Osteocyte (in vitro differentiated cells): ENCODE results near the gene DTL. TPM values are rescaled to one million over a fixed set of nuclear protein-coding genes. Genes with fewer than 3 reads are reported as not detected.
A peak's percentile ranks its signal among the peaks of the same experiment; 100 is the strongest.
"Not testable (repeated sequence)": the region's sequence is repeated elsewhere in the genome, so short reads cannot be mapped to it uniquely, and the experiment has no call there.

Experiments used
- DNase-seq: peaks from one replicate; pipeline ENCODE4 v3.0.0; 2021; ENCODE audit warnings: mixed read lengths; ENCODE audit not compliant: unreplicated experiment; ENCODE audit errors: extremely low spot score
- H3K27ac Mint-ChIP-seq: one replicate; pipeline ENCODE4 v1.8.0; 2021; ENCODE audit warnings: mild to moderate bottlenecking, mixed read lengths; ENCODE audit not compliant: unreplicated experiment
- H3K27me3 Mint-ChIP-seq: one replicate; pipeline ENCODE4 v1.8.0; 2021; ENCODE audit warnings: mixed read lengths; ENCODE audit not compliant: unreplicated experiment
- H3K36me3 Mint-ChIP-seq: one replicate; pipeline ENCODE4 v1.8.0; 2021; ENCODE audit warnings: mixed read lengths; ENCODE audit not compliant: unreplicated experiment
- H3K4me1 Mint-ChIP-seq: one replicate; pipeline ENCODE4 v1.8.0; 2021; ENCODE audit warnings: mixed read lengths; ENCODE audit not compliant: unreplicated experiment
- H3K4me3 Mint-ChIP-seq: one replicate; pipeline ENCODE4 v1.8.0; 2021; ENCODE audit warnings: mild to moderate bottlenecking, moderate library complexity, mixed read lengths; ENCODE audit not compliant: unreplicated experiment
- H3K9me3 Mint-ChIP-seq: one replicate; pipeline ENCODE4 v1.8.0; 2021; ENCODE audit warnings: mixed read lengths; ENCODE audit not compliant: unreplicated experiment
- CTCF ChIP-seq: fragments of 200-600 bp; sonication (generic); IDR thresholded peaks from 2 replicates; pipeline ENCODE4 v1.5.0; 2021; ENCODE audit warnings: antibody characterized with exemption, mild to moderate bottlenecking, moderate library complexity
- long read RNA-seq: library from polyadenylated mRNA; unstranded; transcript quantifications from one replicate; pipeline ENCODE4 v2.0.0, GENCODE V29; 2021
- total RNA-seq: library from RNA; stranded (reverse); gene quantifications from 2 replicates; pipeline ENCODE4 v1.2.1, GENCODE V29; 2021

Gene DTL, protein sequence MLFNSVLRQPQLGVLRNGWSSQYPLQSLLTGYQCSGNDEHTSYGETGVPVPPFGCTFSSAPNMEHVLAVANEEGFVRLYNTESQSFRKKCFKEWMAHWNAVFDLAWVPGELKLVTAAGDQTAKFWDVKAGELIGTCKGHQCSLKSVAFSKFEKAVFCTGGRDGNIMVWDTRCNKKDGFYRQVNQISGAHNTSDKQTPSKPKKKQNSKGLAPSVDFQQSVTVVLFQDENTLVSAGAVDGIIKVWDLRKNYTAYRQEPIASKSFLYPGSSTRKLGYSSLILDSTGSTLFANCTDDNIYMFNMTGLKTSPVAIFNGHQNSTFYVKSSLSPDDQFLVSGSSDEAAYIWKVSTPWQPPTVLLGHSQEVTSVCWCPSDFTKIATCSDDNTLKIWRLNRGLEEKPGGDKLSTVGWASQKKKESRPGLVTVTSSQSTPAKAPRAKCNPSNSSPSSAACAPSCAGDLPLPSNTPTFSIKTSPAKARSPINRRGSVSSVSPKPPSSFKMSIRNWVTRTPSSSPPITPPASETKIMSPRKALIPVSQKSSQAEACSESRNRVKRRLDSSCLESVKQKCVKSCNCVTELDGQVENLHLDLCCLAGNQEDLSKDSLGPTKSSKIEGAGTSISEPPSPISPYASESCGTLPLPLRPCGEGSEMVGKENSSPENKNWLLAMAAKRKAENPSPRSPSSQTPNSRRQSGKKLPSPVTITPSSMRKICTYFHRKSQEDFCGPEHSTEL
- 5.7 and 6.7 TPM in 2 replicates for total RNA-seq
- long read RNA-seq, full-length matches to known transcripts: 33 of 40 reads
- long read RNA-seq, partial matches to known transcripts: 3 of 40 reads
- long read RNA-seq, other reads (novel, unspliced or antisense): 4 of 40 reads

GRCh38 chr1:212035123-212035834 lies at the start of gene DTL, which contains the start of gene INTS7:
TSS of gene DTL (plus strand) at chr1:212035748. CDS start at chr1:212035891, 143 bp downstream.
TSS of gene INTS7 (minus strand) at chr1:212035557. CDS start at chr1:212035437, 120 bp downstream.
- Mint-ChIP-seq H3K27ac (peak within 1 kb of the TSS; percentile 100), H3K36me3 (peaks cover 4% of the 10 kb centered on the region), H3K4me1 (peaks cover 60% of the 10 kb centered on the region), H3K4me3 (peak within 1 kb of the TSS; percentile 99), H3K9me3 (no peaks in the 10 kb centered on the region), H3K27me3 (no peaks in the 10 kb centered on the region)
- peak; percentile 98 for TF ChIP-seq CTCF
- DNase-seq: peak; percentile 100

- DNase-seq: no peak
- Mint-ChIP-seq H3K4me3 (no peak overlapping the region), H3K9me3 (no peaks in the 10 kb centered on the region), H3K4me1 (no peaks in the 10 kb centered on the region), H3K36me3 (peaks cover 22% of the 10 kb centered on the region), H3K27ac (no peak overlapping the region), H3K27me3 (no peaks in the 10 kb centered on the region)
- no peak for TF ChIP-seq CTCF
Measured at GRCh38 chr1:211986628-211987254, 48.8 kb upstream of the DTL start.

- Mint-ChIP-seq H3K36me3 (peaks cover 20% of the 10 kb centered on the region), H3K27ac (no peak overlapping the region), H3K4me3 (no peak overlapping the region), H3K9me3 (no peaks in the 10 kb centered on the region), H3K4me1 (peaks cover 2% of the 10 kb centered on the region), H3K27me3 (no peaks in the 10 kb centered on the region)
- no peak for TF ChIP-seq CTCF
- DNase-seq: no peak
Measured at GRCh38 chr1:211991695-211992094, 43.9 kb upstream of the DTL start.

DNA sequence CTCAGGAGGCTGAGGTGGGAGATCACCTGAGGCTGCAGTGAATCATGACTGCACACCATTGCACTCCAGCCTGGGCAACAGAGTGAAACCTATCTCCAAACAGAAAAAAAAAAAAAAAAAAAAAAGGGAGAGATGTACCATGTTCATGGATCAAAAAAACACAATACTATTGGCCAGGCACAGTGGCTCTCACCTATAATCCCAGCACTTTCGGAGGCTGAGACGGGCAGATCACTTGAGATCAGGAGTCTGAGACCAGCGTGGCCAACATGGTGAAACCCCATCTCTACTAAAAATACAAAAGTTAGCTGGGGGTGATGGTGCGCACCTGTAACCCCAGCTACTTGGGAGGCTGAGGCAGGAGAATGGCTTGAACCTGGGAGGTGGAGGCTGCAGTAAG lies 38.1 kb upstream of the DTL start:
- H3K4me3 Mint-ChIP-seq, H3K9me3 Mint-ChIP-seq, DNase-seq, H3K27me3 Mint-ChIP-seq, H3K4me1 Mint-ChIP-seq, H3K27ac Mint-ChIP-seq: not testable (repeated sequence)
- H3K36me3 Mint-ChIP-seq: peaks cover 28% of the 10 kb centered on the region

GRCh38 chr1:212002536-212002935 lies 33.0 kb upstream of the DTL start:
- no peak overlapping the region for H3K4me3 Mint-ChIP-seq
- peaks cover 29% of the 10 kb centered on the region for H3K36me3 Mint-ChIP-seq

More at GRCh38 chr1:212002536-212002935, 33.0 kb upstream of the DTL start:
- no peaks in the 10 kb centered on the region for H3K9me3 Mint-ChIP-seq
- DNase-seq: no peak
- no peaks in the 10 kb centered on the region for H3K27me3 Mint-ChIP-seq
- H3K4me1 Mint-ChIP-seq: peaks cover 18% of the 10 kb centered on the region
- H3K27ac Mint-ChIP-seq: no peak overlapping the region
- no peak for TF ChIP-seq CTCF
